Gastrocnemius medialis (tissue), 4 donors: Measurements from ENCODE around the gene CACNA2D3. TPM values are rescaled to one million over a fixed set of nuclear protein-coding genes. Genes with fewer than 3 reads are reported as not detected.
A peak's percentile ranks its signal among the peaks of the same experiment; 100 is the strongest.

Experiments
- ATAC-seq, 2 donors: fragments of 150-250 bp; one replicate each; pipeline ENCODE4 v1.9.1; 2016
- DNase-seq, 2 donors: peaks; one replicate each; pipeline ENCODE4 v3.0.0-alpha.2; 2019
- H3K27ac ChIP-seq, 4 donors: fragments of 200-600 bp; sonication (generic); 1 replicate in 1 of 4; 2 replicates in 3 of 4; pipeline ENCODE4 v1.5.1; 2016 to 2018; ENCODE audit warnings: mild to moderate bottlenecking in 2 of 4, moderate library complexity in 1 of 4
- H3K27me3 ChIP-seq, 3 donors: fragments of 200-600 bp; sonication (generic) in 2 of 3; 1 replicate in 1 of 3; 2 replicates in 2 of 3; pipeline versions ENCODE4 v1.5.1 to v1.6.0; 2016 to 2019; ENCODE audit warnings: mild to moderate bottlenecking in 1 of 3, moderate library complexity in 1 of 3
- H3K36me3 ChIP-seq, 2 donors: fragments of 200-600 bp; sonication (generic) in 1 of 2; one replicate each; pipeline ENCODE4 v1.5.1; 2017 to 2018
- H3K4me1 ChIP-seq, 2 donors: fragments of 200-600 bp; sonication (generic) in 1 of 2; one replicate each; pipeline ENCODE4 v1.5.1; 2016 to 2017; ENCODE audit warnings: mild to moderate bottlenecking in 2 of 2
- H3K4me3 ChIP-seq, 4 donors: fragments of 200-600 bp; sonication (generic) in 3 of 4; 1 replicate in 1 of 4; 2 replicates in 3 of 4; pipeline ENCODE4 v1.5.1; 2016 to 2019; ENCODE audit warnings: mild to moderate bottlenecking in 2 of 4
- H3K9me3 ChIP-seq, 3 donors: fragments of 200-600 bp; sonication (generic) in 2 of 3; 1 replicate in 1 of 3; 2 replicates in 2 of 3; pipeline ENCODE4 v1.5.1; 2016 to 2019
- CTCF ChIP-seq, 5 experiments: fragments of 450-650 bp in 3 of 5; fragments of 200-600 bp in 2 of 5; sonication (generic) in 2 of 5; IDR thresholded peaks in 4 of 5; conservative IDR thresholded peaks in 1 of 5; 1 replicate in 4 of 5; 2 replicates in 1 of 5; pipeline ENCODE4 v1.5.1; 2016 to 2019; ENCODE audit warnings: antibody characterized with exemption in 5 of 5, mild to moderate bottlenecking in 3 of 5, moderate library complexity in 3 of 5
- POLR2A ChIP-seq, 2 donors: fragments of 450-650 bp; IDR thresholded peaks; one replicate each; pipeline ENCODE4 v1.6.1; 2017; ENCODE audit warnings: antibody characterized with exemption in 2 of 2, mild to moderate bottlenecking in 2 of 2, moderate library complexity in 2 of 2
- in situ Hi-C, 4 donors: fragments of 200-750 bp; cut with MboI; loops; one replicate each; pipeline versions ENCODE4 v1.15.0 to v1.8.0; 2017; ENCODE audit warnings: low sequenced_read_pairs in 4 of 4
- intact Hi-C: fragments of 100-400 bp; cut with DNase I; formaldehyde crosslinking; loops from one replicate; pipeline ENCODE4 v1.15.1; 2023; ENCODE audit warnings: low total_unique reads
- total RNA-seq, 4 donors: library from RNA; depleted of rRNA; stranded (reverse); fragments of >200 nt; gene quantifications; one replicate each; pipeline versions ENCODE4 v1.1.0 to v1.2.3, GENCODE V29; 2016

Gene CACNA2D3
- total RNA-seq, 4 donors from 2014 or later: 4.7 to 14.4 (median 7.1) TPM

GRCh38 chr3:54901906-54902685 lies 779.7 kb downstream of the CACNA2D3 start:
- no peaks in the 10 kb centered on the region for H3K9me3 ChIP-seq
- in situ Hi-C loops: no loop called here

DNA sequence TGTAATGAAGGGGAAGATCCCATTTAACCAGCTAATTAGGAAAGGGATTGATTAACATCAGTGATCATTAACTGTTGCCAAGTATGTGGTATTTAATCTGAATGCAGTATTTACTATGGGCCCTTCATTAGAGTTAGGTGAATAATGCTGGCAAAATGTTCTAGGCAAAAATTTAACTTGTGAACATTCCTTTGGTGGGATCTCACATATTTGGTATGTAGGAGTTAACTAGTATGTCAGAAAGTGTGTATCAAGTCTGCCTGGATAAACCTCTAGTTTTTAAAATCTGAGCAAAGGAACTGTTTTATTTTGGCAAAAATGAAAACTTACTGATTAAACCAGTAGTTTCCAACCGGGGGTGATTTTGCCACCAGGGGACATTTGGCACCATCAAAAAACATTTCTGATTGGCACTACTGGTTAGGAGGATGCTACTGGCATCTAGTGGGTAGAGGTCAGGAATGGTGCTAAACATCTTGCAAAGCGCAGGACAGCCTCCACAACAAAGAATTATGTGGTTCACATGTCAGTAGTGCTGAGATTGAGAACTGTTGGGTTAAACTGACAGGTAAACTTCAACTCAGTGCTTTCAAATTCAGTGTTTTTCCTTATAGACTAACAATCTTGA lies 783.0 kb downstream of the CACNA2D3 start:
- TF ChIP-seq POLR2A (IDR thresholded peaks at IDR 0.05): no peak
- peak in 1 of 5 experiments; percentile 18 for TF ChIP-seq CTCF (IDR thresholded peaks at IDR 0.05 in 4 of 5, conservative IDR thresholded peaks at IDR 0.05 in 1 of 5)
- intact Hi-C loops: loop anchor here (5.0 kb wide), 1 partner anchor 37 kb away; no protein-coding TSS in a partner anchor

More at GRCh38 chr3:54901906-54902685, 779.7 kb downstream of the CACNA2D3 start:
- Histone ChIP-seq H3K4me3 (no peak overlapping the region), H3K4me1 (peaks cover 55 to 59% of the 10 kb centered on the region in 2 donors), H3K36me3 (no peaks in the 10 kb centered on the region), H3K27me3 (no peaks in the 10 kb centered on the region), H3K27ac (peak overlapping the region; percentile 69 to 84 (median 78))
- TF ChIP-seq CTCF (IDR thresholded peaks at IDR 0.05 in 4 of 5, conservative IDR thresholded peaks at IDR 0.05 in 1 of 5) (no peak), POLR2A (IDR thresholded peaks at IDR 0.05) (no peak)
- ATAC-seq (no peak), DNase-seq (no peak)
- intact Hi-C loops: loop anchor here (1.0 kb wide), 1 partner anchor 11 kb away; no protein-coding TSS in a partner anchor

DNA sequence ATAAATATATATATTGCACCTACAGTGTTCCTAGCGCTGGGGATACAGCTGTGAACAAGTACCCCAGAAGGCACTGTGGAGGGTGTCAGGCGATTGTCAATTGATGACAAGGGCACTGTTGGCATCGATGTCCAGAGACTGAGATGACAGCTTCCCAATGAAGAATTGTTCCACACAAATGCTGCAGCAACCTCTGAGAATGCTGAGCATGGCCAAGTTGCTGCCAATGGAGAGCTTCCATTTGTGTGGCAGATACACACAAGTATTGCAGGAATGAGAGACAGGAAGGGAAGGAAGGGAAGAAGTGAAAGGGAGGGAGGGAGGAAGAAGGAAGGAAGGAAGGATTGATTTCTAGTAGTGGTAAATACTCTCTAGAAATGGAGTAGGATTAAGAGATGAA lies 783.6 kb downstream of the CACNA2D3 start:
- DNase-seq (no peak), ATAC-seq (no peak)
- Histone ChIP-seq H3K4me3 (no peak overlapping the region), H3K4me1 (peaks cover 51 to 54% of the 10 kb centered on the region in 2 donors), H3K27me3 (no peaks in the 10 kb centered on the region), H3K36me3 (no peaks in the 10 kb centered on the region), H3K9me3 (no peaks in the 10 kb centered on the region), H3K27ac (peak overlapping the region; percentile 78 to 88 (median 83))
- in situ Hi-C loops: no loop called here
- intact Hi-C loops: loop anchor here (2.0 to 5.0 kb wide), 2 partner anchors 15 to 36 kb away; no protein-coding TSS in a partner anchor
- no peak for TF ChIP-seq POLR2A (IDR thresholded peaks at IDR 0.05)
- TF ChIP-seq CTCF (IDR thresholded peaks at IDR 0.05 in 4 of 5, conservative IDR thresholded peaks at IDR 0.05 in 1 of 5): no peak

More for the DNA sequence above, 783.0 kb downstream of the CACNA2D3 start:
- H3K27me3 ChIP-seq: no peaks in the 10 kb centered on the region
- ATAC-seq (no peak), DNase-seq (no peak)
- no peaks in the 10 kb centered on the region for H3K36me3 ChIP-seq
- no peak overlapping the region for H3K4me3 ChIP-seq
- H3K27ac ChIP-seq: peak overlapping the region in 2 of 4 donors; percentile 78 to 85
- H3K9me3 ChIP-seq: no peaks in the 10 kb centered on the region
- in situ Hi-C loops: no loop called here
- peaks cover 56 to 59% of the 10 kb centered on the region in 2 donors for H3K4me1 ChIP-seq

DNA sequence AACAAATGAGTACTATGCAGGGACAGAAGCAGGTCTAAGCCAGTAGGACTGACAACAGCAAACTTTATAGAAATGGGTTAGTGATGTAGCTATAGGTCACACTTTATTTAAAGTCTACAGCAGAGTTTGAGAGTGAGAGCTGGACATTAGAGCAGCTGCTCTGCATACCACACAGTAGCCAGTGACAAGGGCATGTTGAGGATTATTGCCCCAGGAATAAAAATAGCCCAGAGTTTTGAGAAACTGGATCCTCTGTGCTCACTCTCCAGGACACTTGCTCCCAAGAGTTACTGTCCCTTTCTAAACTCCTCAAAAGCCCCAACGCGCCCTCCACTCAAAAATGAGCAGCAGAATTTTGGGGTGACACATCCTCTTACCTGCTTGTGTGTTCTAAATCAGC lies 784.4 kb downstream of the CACNA2D3 start:
- Histone ChIP-seq H3K4me3 (no peak overlapping the region), H3K4me1 (peaks cover 43 to 45% of the 10 kb centered on the region in 2 donors), H3K36me3 (no peaks in the 10 kb centered on the region), H3K27me3 (no peaks in the 10 kb centered on the region), H3K9me3 (no peaks in the 10 kb centered on the region), H3K27ac (peak overlapping the region; percentile 78 to 88 (median 83))
- intact Hi-C loops: loop anchor here (2.0 to 5.0 kb wide), 2 partner anchors 16 to 36 kb away; no protein-coding TSS in a partner anchor
- DNase-seq: peak; percentile 41 to 53
- ATAC-seq: peak; percentile 100
- TF ChIP-seq POLR2A (IDR thresholded peaks at IDR 0.05): no peak
- no peak for TF ChIP-seq CTCF (IDR thresholded peaks at IDR 0.05 in 4 of 5, conservative IDR thresholded peaks at IDR 0.05 in 1 of 5)
- in situ Hi-C loops: no loop called here
